ENCODE data around the gene RHOG.

- TF ChIP-seq MAX (IDR thresholded peaks at IDR 0.05; ENCODE audit: low read depth, low read length), result 0 out of 2 replicates have a peak, but pooled peaks have one; percentile 15
- peak; percentile 68 for TF ChIP-seq CTCF (IDR thresholded peaks at IDR 0.05; ENCODE audit: low read depth, low read length)
- peak; percentile 45 for TF ChIP-seq POLR2A (IDR thresholded peaks at IDR 0.05; ENCODE audit: extremely low read depth, insufficient read length)
Measured at GRCh38 chr11:3807909-3808860, 32.6 kb downstream of the RHOG start, which contains the start of gene PGAP2.
